ENCODE measurements around the gene CEP250.
A peak's percentile ranks its signal among the peaks of the same experiment; 100 is the strongest.
"Not testable (repeated sequence)": the region's sequence is repeated elsewhere in the genome, so short reads cannot be mapped to it uniquely, and the experiment has no call there.

Gene CEP250

GRCh38 chr20:35529552-35529951 is 74.2 kb downstream of the CEP250 start, which contains the start of gene C20orf173:
Gene C20orf173 (minus strand): TSS chr20:35529652. CDS start chr20:35529373, 279 bp downstream.
- no peak for DNase-seq (ENCODE audit: low read depth)

- DNase-seq (ENCODE audit: low read depth) = no peak
Observed at GRCh38 chr20:35539756-35540212, 84.4 kb downstream of the CEP250 start.

GRCh38 chr20:35541118-35541782 is 85.9 kb downstream of the CEP250 start:
- DNase-seq (ENCODE audit: low read depth) = no peak

GRCh38 chr20:35541783-35542662 is 86.6 kb downstream of the CEP250 start, which contains the start of gene ERGIC3:
Gene ERGIC3 (plus strand): TSS chr20:35542078. CDS start chr20:35542098, 20 bp downstream.
- peak; percentile 95 for DNase-seq (ENCODE audit: low read depth)

- DNase-seq (ENCODE audit: low read depth) = no peak
Observed at GRCh38 chr20:35542990-35543389, 87.6 kb downstream of the CEP250 start.

- DNase-seq (ENCODE audit: low read depth) = no peak
Observed at GRCh38 chr20:35544436-35544835, 89.0 kb downstream of the CEP250 start.

- DNase-seq (ENCODE audit: low read depth) = not testable (repeated sequence)
Observed at GRCh38 chr20:35544941-35545340, 89.5 kb downstream of the CEP250 start.

GRCh38 chr20:35546127-35546526 is 90.7 kb downstream of the CEP250 start:
- DNase-seq (ENCODE audit: low read depth) = no peak

- no peak for DNase-seq (ENCODE audit: low read depth)
Observed at GRCh38 chr20:35547329-35547728, 91.9 kb downstream of the CEP250 start.

GRCh38 chr20:35551503-35551902 is 96.1 kb downstream of the CEP250 start:
- DNase-seq (ENCODE audit: low read depth) = no peak

- DNase-seq (ENCODE audit: low read depth) = no peak
Observed at GRCh38 chr20:35552914-35553313, 97.5 kb downstream of the CEP250 start.

- not testable (repeated sequence) for DNase-seq (ENCODE audit: low read depth)
Observed at GRCh38 chr20:35555461-35555860, 100.1 kb downstream of the CEP250 start.

GRCh38 chr20:35555951-35556645 is 100.7 kb downstream of the CEP250 start:
- DNase-seq (ENCODE audit: low read depth) = no peak

- no peak for DNase-seq (ENCODE audit: low read depth)
Observed at GRCh38 chr20:35556871-35557270, 101.5 kb downstream of the CEP250 start.

GRCh38 chr20:35558451-35558850 is 103.1 kb downstream of the CEP250 start:
- no peak for DNase-seq (ENCODE audit: low read depth)

GRCh38 chr20:35559042-35559693 is 103.8 kb downstream of the CEP250 start:
- no peak for DNase-seq (ENCODE audit: low read depth)

- no peak for DNase-seq (ENCODE audit: low read depth)
Observed at GRCh38 chr20:35560105-35560511, 104.7 kb downstream of the CEP250 start.

- no peak for DNase-seq (ENCODE audit: low read depth)
Observed at GRCh38 chr20:35560541-35560940, 105.1 kb downstream of the CEP250 start.

- DNase-seq (ENCODE audit: low read depth) = no peak
Observed at GRCh38 chr20:35561268-35561667, 105.9 kb downstream of the CEP250 start.

GRCh38 chr20:35561671-35562070 is 106.3 kb downstream of the CEP250 start:
- DNase-seq (ENCODE audit: low read depth) = no peak

GRCh38 chr20:35562541-35563110 is 107.2 kb downstream of the CEP250 start:
- no peak for DNase-seq (ENCODE audit: low read depth)
